Activated naive CD8-positive, alpha-beta T cell (primary cell): Measurements from ENCODE around the gene FAM20C.
"Not testable (repeated sequence)": the region's sequence is repeated elsewhere in the genome, so short reads cannot be mapped to it uniquely, and the experiment has no call there.

ENCODE experiments used
- H3K27ac Mint-ChIP-seq: one replicate; pipeline ENCODE4 v1.8.0; 2021; ENCODE audit warnings: mixed read lengths
- H3K27me3 Mint-ChIP-seq: one replicate; pipeline ENCODE4 v1.8.0; 2021; ENCODE audit warnings: mixed read lengths
- H3K36me3 Mint-ChIP-seq: one replicate; pipeline ENCODE4 v1.8.0; 2021; ENCODE audit warnings: mixed read lengths
- H3K4me1 Mint-ChIP-seq: one replicate; pipeline ENCODE4 v1.8.0; 2021; ENCODE audit warnings: low read depth, mixed read lengths
- H3K4me3 Mint-ChIP-seq: one replicate; pipeline ENCODE4 v1.8.0; 2021; ENCODE audit warnings: mild to moderate bottlenecking, mixed read lengths
- H3K9me3 Mint-ChIP-seq: one replicate; pipeline ENCODE4 v1.8.0; 2021; ENCODE audit warnings: low read depth, mixed read lengths

Gene FAM20C

GRCh38 chr7:204326-204725 is 12.0 kb downstream of the FAM20C start:
- H3K4me1 Mint-ChIP-seq, result no peaks in the 10 kb centered on the region
- H3K27me3 Mint-ChIP-seq, result no peaks in the 10 kb centered on the region
- H3K27ac Mint-ChIP-seq, result no peak overlapping the region
- no peaks in the 10 kb centered on the region for H3K36me3 Mint-ChIP-seq
- H3K9me3 Mint-ChIP-seq, result no peaks in the 10 kb centered on the region
- H3K4me3 Mint-ChIP-seq, result no peak overlapping the region

- no peaks in the 10 kb centered on the region for H3K27me3 Mint-ChIP-seq
- no peaks in the 10 kb centered on the region for H3K36me3 Mint-ChIP-seq
- no peak overlapping the region for H3K4me3 Mint-ChIP-seq
- H3K27ac Mint-ChIP-seq, result no peak overlapping the region
- no peaks in the 10 kb centered on the region for H3K9me3 Mint-ChIP-seq
- H3K4me1 Mint-ChIP-seq, result no peaks in the 10 kb centered on the region
These were observed 13.0 kb downstream of the FAM20C start for GRCh38 chr7:205115-206010.

- H3K36me3 Mint-ChIP-seq, result not testable (repeated sequence)
These were observed 14.0 kb downstream of the FAM20C start for GRCh38 chr7:206351-206750.

GRCh38 chr7:207418-208129 is 15.2 kb downstream of the FAM20C start:
- Mint-ChIP-seq H3K4me1 (no peaks in the 10 kb centered on the region), H3K4me3 (no peak overlapping the region), H3K27ac (no peak overlapping the region), H3K27me3 (no peaks in the 10 kb centered on the region), H3K36me3 (no peaks in the 10 kb centered on the region), H3K9me3 (no peaks in the 10 kb centered on the region)

More at GRCh38 chr7:206351-206750, 14.0 kb downstream of the FAM20C start:
- H3K4me3 Mint-ChIP-seq, H3K9me3 Mint-ChIP-seq, H3K27me3 Mint-ChIP-seq, H3K4me1 Mint-ChIP-seq, H3K27ac Mint-ChIP-seq: not testable (repeated sequence)

DNA sequence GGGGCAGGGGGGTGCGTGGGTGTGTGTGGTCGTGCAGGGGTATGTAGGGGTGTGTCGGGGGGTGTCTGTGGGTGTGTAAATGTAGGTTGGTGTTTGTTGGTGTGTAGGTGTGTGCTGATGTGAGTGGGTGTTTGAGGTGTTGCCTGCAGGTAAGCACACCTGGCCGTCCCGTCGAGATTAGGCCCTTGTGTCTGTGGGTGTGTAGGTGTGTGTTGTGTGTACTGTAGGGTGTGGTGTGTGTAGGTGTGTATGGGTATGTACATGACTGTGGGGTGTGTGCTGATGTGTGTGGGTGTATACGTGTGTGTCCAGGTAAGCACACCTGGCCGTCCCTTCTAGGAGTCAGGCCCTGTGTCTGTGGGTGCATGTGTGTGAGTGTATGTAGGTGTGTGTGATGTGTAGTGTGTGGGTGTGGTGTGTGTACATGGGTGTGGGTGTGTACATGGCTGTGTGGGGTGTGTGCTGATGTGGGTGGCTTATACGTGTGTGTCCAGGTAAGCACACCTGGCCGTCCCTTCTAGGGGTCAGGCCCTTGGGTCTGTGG is 15.8 kb downstream of the FAM20C start:
- Mint-ChIP-seq H3K4me1 (no peaks in the 10 kb centered on the region), H3K9me3 (no peaks in the 10 kb centered on the region), H3K36me3 (no peaks in the 10 kb centered on the region), H3K27ac (no peak overlapping the region), H3K27me3 (no peaks in the 10 kb centered on the region), H3K4me3 (no peak overlapping the region)

DNA sequence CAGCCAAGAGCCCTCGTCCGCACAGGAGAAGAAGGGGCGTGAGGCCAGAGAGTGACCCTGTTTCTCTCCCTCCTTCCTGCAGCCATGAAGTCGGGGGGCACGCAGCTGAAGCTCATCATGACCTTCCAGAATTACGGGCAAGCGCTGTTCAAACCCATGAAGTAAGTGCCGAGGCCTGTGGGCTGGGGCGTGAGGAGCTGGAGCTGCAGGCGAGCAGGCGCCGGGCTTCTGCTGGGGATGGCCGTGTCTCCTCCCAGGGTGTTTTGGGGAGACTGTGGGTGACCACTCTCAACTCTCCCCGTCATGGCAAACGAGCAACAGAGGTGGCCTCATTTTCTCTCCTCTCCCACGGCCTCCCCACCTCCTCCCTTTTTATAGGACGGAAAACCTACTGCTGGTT is 16.4 kb downstream of the FAM20C start:
- H3K36me3 Mint-ChIP-seq, result no peaks in the 10 kb centered on the region
- H3K4me1 Mint-ChIP-seq, result no peaks in the 10 kb centered on the region
- no peaks in the 10 kb centered on the region for H3K27me3 Mint-ChIP-seq
- H3K4me3 Mint-ChIP-seq, result no peak overlapping the region
- H3K27ac Mint-ChIP-seq, result no peak overlapping the region
- H3K9me3 Mint-ChIP-seq, result no peaks in the 10 kb centered on the region

DNA sequence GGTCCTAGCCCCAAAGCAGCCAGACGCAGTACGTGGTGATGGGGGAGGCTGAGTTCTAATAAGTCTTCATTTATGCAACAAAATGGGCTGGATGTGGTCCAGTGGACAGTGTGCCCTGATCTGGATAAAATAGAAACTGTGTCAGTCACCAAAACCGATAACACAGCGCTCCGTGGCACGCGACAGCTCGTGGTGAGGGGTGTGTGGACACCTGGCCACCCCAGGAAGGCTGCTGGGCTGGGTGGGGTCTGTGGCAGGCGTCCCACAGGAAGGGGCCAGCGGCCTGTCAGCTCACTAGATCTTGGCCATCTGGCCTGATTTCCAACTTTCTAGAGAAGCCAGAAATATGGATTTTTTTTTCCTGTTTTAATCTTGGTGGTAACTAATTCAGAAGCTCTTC is 17.0 kb downstream of the FAM20C start:
- H3K9me3 Mint-ChIP-seq, result no peaks in the 10 kb centered on the region
- H3K36me3 Mint-ChIP-seq, result no peaks in the 10 kb centered on the region
- H3K4me1 Mint-ChIP-seq, result no peaks in the 10 kb centered on the region
- no peaks in the 10 kb centered on the region for H3K27me3 Mint-ChIP-seq
- no peak overlapping the region for H3K4me3 Mint-ChIP-seq
- no peak overlapping the region for H3K27ac Mint-ChIP-seq

GRCh38 chr7:209906-210305 is 17.5 kb downstream of the FAM20C start:
- H3K4me3 Mint-ChIP-seq, result no peak overlapping the region
- no peak overlapping the region for H3K27ac Mint-ChIP-seq
- H3K4me1 Mint-ChIP-seq, result no peaks in the 10 kb centered on the region
- H3K36me3 Mint-ChIP-seq, result no peaks in the 10 kb centered on the region
- H3K27me3 Mint-ChIP-seq, result no peaks in the 10 kb centered on the region
- H3K9me3 Mint-ChIP-seq, result no peaks in the 10 kb centered on the region

DNA sequence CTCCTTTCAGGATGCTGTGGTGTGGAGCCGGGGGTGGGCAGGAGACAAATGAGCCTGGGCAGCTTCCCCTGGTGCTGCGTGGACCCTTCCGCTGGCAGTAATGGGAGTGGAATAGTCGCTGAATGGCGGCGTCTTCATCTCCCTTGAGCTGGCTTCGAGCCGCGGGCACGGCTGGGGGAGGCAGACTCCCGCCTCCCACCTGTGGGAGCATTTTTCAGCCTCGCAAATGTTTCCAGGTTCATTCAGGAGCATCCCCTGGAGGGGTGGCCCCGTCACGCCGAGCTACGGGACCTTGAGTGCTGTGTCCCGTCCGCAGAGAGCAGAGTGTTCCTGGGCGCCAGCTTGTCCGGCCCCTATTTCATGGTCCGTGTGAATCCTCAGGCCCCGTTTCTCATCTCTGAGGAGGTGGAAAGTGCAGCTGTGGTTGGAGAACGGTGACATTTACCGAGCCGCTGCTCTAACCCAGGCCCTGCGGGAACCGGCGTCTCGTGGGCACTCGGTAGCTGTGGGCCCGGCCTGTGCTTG is 18.1 kb downstream of the FAM20C start:
- Mint-ChIP-seq H3K9me3 (no peaks in the 10 kb centered on the region), H3K27me3 (no peaks in the 10 kb centered on the region), H3K4me3 (no peak overlapping the region), H3K36me3 (no peaks in the 10 kb centered on the region), H3K4me1 (no peaks in the 10 kb centered on the region), H3K27ac (no peak overlapping the region)

- Mint-ChIP-seq H3K4me1 (no peaks in the 10 kb centered on the region), H3K4me3 (no peak overlapping the region), H3K9me3 (no peaks in the 10 kb centered on the region), H3K27ac (no peak overlapping the region), H3K27me3 (no peaks in the 10 kb centered on the region), H3K36me3 (no peaks in the 10 kb centered on the region)
These were observed 18.8 kb downstream of the FAM20C start for GRCh38 chr7:211033-211714.

GRCh38 chr7:211715-212058 is 19.3 kb downstream of the FAM20C start:
- Mint-ChIP-seq H3K36me3 (no peaks in the 10 kb centered on the region), H3K9me3 (no peaks in the 10 kb centered on the region), H3K4me3 (no peak overlapping the region)

GRCh38 chr7:212754-213153 is 20.4 kb downstream of the FAM20C start:
- H3K4me1 Mint-ChIP-seq, result no peaks in the 10 kb centered on the region
- H3K27ac Mint-ChIP-seq, result no peak overlapping the region
- no peaks in the 10 kb centered on the region for H3K9me3 Mint-ChIP-seq
- H3K27me3 Mint-ChIP-seq, result no peaks in the 10 kb centered on the region
- no peak overlapping the region for H3K4me3 Mint-ChIP-seq
- no peaks in the 10 kb centered on the region for H3K36me3 Mint-ChIP-seq

More at GRCh38 chr7:211715-212058, 19.3 kb downstream of the FAM20C start:
- Mint-ChIP-seq H3K4me1 (no peaks in the 10 kb centered on the region), H3K27ac (no peak overlapping the region), H3K27me3 (no peaks in the 10 kb centered on the region)

- Mint-ChIP-seq H3K27me3 (no peaks in the 10 kb centered on the region), H3K4me3 (no peak overlapping the region), H3K36me3 (no peaks in the 10 kb centered on the region), H3K27ac (no peak overlapping the region), H3K4me1 (no peaks in the 10 kb centered on the region), H3K9me3 (no peaks in the 10 kb centered on the region)
These were observed 21.1 kb downstream of the FAM20C start for GRCh38 chr7:213324-213993.

DNA sequence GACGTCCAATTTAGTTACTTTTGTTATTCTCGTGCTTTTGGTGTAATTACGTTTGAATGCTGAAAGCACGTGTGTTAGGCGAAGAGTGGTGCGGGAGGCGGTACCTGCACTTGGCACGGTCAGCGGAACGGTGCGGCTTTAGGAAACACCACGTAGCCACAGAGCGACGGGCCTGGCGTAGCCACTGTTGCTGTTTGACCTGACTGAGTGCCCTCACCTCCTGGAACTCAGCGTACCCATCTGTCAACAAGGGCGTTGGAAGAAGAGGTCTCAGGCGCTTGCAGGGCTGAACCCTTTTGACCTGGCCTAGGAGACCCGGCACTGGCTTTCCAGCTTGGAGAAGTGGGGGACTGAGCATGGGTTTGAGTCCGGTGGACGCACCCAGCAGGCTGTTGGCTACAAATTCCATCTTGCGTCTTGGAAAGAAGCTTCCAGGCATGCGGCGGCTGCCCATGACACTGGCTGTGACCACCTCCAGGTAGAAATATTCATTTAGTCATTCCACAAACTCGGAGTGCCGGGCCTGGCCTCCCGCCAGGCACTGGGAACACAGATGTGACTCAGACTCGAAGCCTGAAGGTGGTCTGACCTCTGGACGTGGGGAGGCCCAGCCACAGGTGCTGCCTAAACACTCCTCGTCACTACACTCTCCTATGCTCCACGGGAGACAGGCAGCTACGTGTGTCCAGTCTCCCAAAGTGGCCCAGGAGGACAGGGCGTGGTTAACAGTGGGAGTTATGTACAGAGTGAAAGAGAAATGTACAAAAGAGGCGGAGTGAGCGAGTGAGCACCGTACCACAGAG is 22.2 kb downstream of the FAM20C start:
- Mint-ChIP-seq H3K9me3 (no peaks in the 10 kb centered on the region), H3K27ac (no peak overlapping the region), H3K4me3 (no peak overlapping the region), H3K27me3 (no peaks in the 10 kb centered on the region), H3K36me3 (no peaks in the 10 kb centered on the region), H3K4me1 (no peaks in the 10 kb centered on the region)
